ENCODE results near the gene FAM174C. TPM values are rescaled to one million over a fixed set of nuclear protein-coding genes. Genes with fewer than 3 reads are reported as not detected.
A peak's percentile ranks its signal among the peaks of the same experiment; 100 is the strongest.

Gene FAM174C
- total and polyA plus RNA-seq, 2 of the 8 experiments (the other 6 are each of a cell fraction or from before 2014, with no cell fraction given), result 44.5 to 125 TPM

- no peak overlapping the region for H3K4me2 ChIP-seq (ENCODE audit: insufficient read depth in 1 of 2, low read depth in 2 of 2, low read length in 2 of 2)
- H3K4me3 ChIP-seq (ENCODE audit: extremely low read depth in 1 of 4, insufficient read depth in 2 of 4, low read depth in 3 of 4, low read length in 4 of 4), result no peak overlapping the region
- no peak overlapping the region for H3K56ac ChIP-seq (replicated peaks; ENCODE audit: insufficient read length, low read depth, low read length)
- ChIA-PET CTCF (ENCODE audit: partially characterized antibody) (interaction anchor here (0.9 to 1.9 kb wide), 4 partner anchors 8 to 14 kb away, joined by 3 to 8 read pairs (median 6); no protein-coding TSS in a partner anchor), POLR2A (ENCODE audit: partially characterized antibody) (interaction anchor here (0.8 to 1.9 kb wide), 7 partner anchors 9 to 228 kb away, joined by 3 to 6 read pairs (median 4); partner anchors contain the start of genes ATP5F1D and FAM174C)
- TF ChIP-seq SIRT6 (IDR thresholded peaks at IDR 0.05; ENCODE audit: low read length) (no peak), YY1 (IDR thresholded peaks at IDR 0.05; ENCODE audit: low read depth, low read length) (no peak), MAFK (IDR thresholded peaks at IDR 0.05; ENCODE audit: low read depth, low read length) (no peak), BCL11A (IDR thresholded peaks at IDR 0.05; ENCODE audit: low read depth in 2 of 2, low read length in 2 of 2) (no peak), CHD2 (IDR thresholded peaks at IDR 0.05; ENCODE audit: low read length) (no peak), RBBP5 (IDR thresholded peaks at IDR 0.05; ENCODE audit: borderline replicate concordance, low read depth, low read length) (no peak), TBP (IDR thresholded peaks at IDR 0.05; ENCODE audit: low read depth, low read length) (no peak), RXRA (IDR thresholded peaks at IDR 0.05; ENCODE audit: insufficient read depth, low read depth, low read length) (no peak), SUZ12 (IDR thresholded peaks at IDR 0.05; ENCODE audit: low read length) (no peak), PHF8 (conservative IDR thresholded peaks at IDR 0.05; ENCODE audit: low read depth, low read length) (no peak), CBX5 (IDR thresholded peaks at IDR 0.05; ENCODE audit: low read depth, low read length) (no peak), CBX8 (IDR thresholded peaks at IDR 0.05; ENCODE audit: borderline replicate concordance, low read depth, low read length) (no peak)
- 0 out of 2 replicates have a peak overlapping the region, but pooled peaks have one; percentile 15 for H3K27ac ChIP-seq (ENCODE audit: low read depth, low read length)
- H3K18ac ChIP-seq (ENCODE audit: extremely low read depth, low read length), result no peak overlapping the region
- H3K27me3 ChIP-seq (replicated peaks in 1 of 4; ENCODE audit: control insufficient read depth in 3 of 4, extremely low read depth in 1 of 4, insufficient read depth in 3 of 4, low read length in 3 of 4), result no peaks in the 10 kb centered on the region
- H2BK120ac ChIP-seq (replicated peaks; ENCODE audit: low read depth, low read length), result no peak overlapping the region
- H4K5ac ChIP-seq (ENCODE audit: insufficient read length, low read depth, low read length), result no peak overlapping the region
- no peak for FAIRE-seq
- no peaks in the 10 kb centered on the region; a peak in 1 of 4 replicates for H3K79me2 ChIP-seq (ENCODE audit: control insufficient read depth in 1 of 2, insufficient read depth in 2 of 2, low read length in 2 of 2)
- H2BK20ac ChIP-seq (ENCODE audit: low read length), result no peak overlapping the region
- H3K4me1 ChIP-seq (replicated peaks in 1 of 4; ENCODE audit: control insufficient read depth in 3 of 4, insufficient read depth in 4 of 4, low read length in 3 of 4), result peaks cover 0 to 6% (median 4%) of the 10 kb centered on the region in 4 experiments; a peak in 2 of 7 replicates
- no peak overlapping the region for H2BK12ac ChIP-seq (ENCODE audit: low read depth, low read length)
- no peak overlapping the region for H3K9ac ChIP-seq (replicated peaks in 1 of 4; ENCODE audit: extremely low read depth in 1 of 4, low read depth in 3 of 4, low read length in 3 of 4)
- no peak for DNase-seq (ENCODE audit: low read depth in 1 of 2, low spot score in 2 of 2)
- WGBS, 2 experiments (ENCODE audit: extremely low coverage in 1 of 2, insufficient coverage in 1 of 2, insufficient read length in 1 of 2, insufficient replicate concordance in 2 of 2, low coverage in 1 of 2, low lambda C conversion rate in 2 of 2, missing lambda C conversion rate in 1 of 2), result 94% methylated on average over 14 of the region's 15 CpGs; no CpG with 5 or more reads in 1 of the 2 experiments
- 0 out of 2 replicates have a peak, but pooled peaks cover 3% of the 10 kb centered on the region for H3K79me1 ChIP-seq (ENCODE audit: low read depth, low read length)
- 0 out of 2 replicates have a peak overlapping the region, but pooled peaks have one; percentile 15 for H2AK5ac ChIP-seq (ENCODE audit: low read depth, low read length)
- no peaks in the 10 kb centered on the region for H3K9me3 ChIP-seq (ENCODE audit: insufficient read depth in 2 of 2, low read depth in 1 of 2, low read length in 1 of 2)
- H3K23me2 ChIP-seq (ENCODE audit: low read depth, low read length), result no peaks in the 10 kb centered on the region; the same call in 1 of the 2 replicates
- H4K91ac ChIP-seq (replicated peaks; ENCODE audit: insufficient read length, low read length), result no peak overlapping the region
- no peak overlapping the region; the same call in 1 of the 2 replicates for H4K8ac ChIP-seq (ENCODE audit: extremely low read depth, insufficient read depth, low read length)
- H2BK5ac ChIP-seq (ENCODE audit: low read depth, low read length), result no peak overlapping the region
- peaks cover 5 to 69% (median 9%) of the 10 kb centered on the region in 4 experiments; a peak in 6 of 8 replicates for H3K36me3 ChIP-seq (ENCODE audit: control insufficient read depth in 2 of 4, insufficient read depth in 4 of 4, low read length in 3 of 4)
- H3K14ac ChIP-seq (ENCODE audit: insufficient read length), result no peak overlapping the region
- no peak overlapping the region for H2AFZ ChIP-seq (ENCODE audit: low read length)
- H3K23ac ChIP-seq (ENCODE audit: insufficient read length), result no peak overlapping the region
- peaks cover 2 to 22% of the 10 kb centered on the region in 2 experiments for H4K20me1 ChIP-seq (replicated peaks in 1 of 2; ENCODE audit: control insufficient read depth in 1 of 2, insufficient read depth in 2 of 2, low read length in 2 of 2)
- no peak overlapping the region for H2BK15ac ChIP-seq (ENCODE audit: low read length)
- H3K4ac ChIP-seq (replicated peaks; ENCODE audit: insufficient read length, low read depth, low read length), result no peak overlapping the region
Observed at GRCh38 chr19:1231729-1232637, 43.3 kb upstream of the FAM174C start.

All from H1 (cell line).